CD4-positive, alpha-beta T cell treated with Interleukin-17A for 1 hour (primary cell): ENCODE results near the gene MRPS12.
"Not testable (repeated sequence)": the region's sequence is repeated elsewhere in the genome, so short reads cannot be mapped to it uniquely, and the experiment has no call there.

ENCODE experiments used
- DNase-seq: peaks from one replicate; pipeline ENCODE4 v3.0.0-alpha.2; 2020

Gene MRPS12

GRCh38 chr19:38942471-38943181 is 11.9 kb downstream of the MRPS12 start:
- no peak for DNase-seq

DNA sequence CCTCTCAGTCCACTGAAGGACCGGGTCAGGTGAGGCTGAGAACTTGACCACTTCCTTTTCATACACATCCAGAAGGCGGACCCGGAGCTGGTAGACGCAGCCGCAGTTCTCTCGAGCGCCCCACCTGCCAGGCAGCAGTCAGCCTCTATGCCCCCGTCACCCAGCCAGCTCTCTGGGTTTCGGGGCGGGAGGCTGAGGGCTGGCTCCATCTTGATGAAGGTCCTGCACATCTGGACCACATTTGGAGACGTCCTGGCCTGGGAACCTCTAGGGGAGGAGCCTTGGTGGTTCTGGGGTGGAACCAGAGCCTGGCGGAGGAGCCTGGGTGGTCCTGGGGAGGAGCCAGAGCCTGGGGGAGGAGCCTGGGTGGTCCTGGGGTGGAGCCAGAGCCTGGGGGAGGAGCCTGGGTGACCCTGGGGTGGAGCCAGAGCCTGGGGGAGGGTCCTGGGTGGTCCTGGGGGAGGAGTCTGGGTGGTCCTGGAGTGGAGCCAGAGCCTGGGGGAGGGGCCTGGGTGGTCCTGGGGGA is 14.3 kb downstream of the MRPS12 start:
- no peak for DNase-seq

- DNase-seq: no peak
Observed at GRCh38 chr19:38945562-38946228, 15.0 kb downstream of the MRPS12 start.

DNA sequence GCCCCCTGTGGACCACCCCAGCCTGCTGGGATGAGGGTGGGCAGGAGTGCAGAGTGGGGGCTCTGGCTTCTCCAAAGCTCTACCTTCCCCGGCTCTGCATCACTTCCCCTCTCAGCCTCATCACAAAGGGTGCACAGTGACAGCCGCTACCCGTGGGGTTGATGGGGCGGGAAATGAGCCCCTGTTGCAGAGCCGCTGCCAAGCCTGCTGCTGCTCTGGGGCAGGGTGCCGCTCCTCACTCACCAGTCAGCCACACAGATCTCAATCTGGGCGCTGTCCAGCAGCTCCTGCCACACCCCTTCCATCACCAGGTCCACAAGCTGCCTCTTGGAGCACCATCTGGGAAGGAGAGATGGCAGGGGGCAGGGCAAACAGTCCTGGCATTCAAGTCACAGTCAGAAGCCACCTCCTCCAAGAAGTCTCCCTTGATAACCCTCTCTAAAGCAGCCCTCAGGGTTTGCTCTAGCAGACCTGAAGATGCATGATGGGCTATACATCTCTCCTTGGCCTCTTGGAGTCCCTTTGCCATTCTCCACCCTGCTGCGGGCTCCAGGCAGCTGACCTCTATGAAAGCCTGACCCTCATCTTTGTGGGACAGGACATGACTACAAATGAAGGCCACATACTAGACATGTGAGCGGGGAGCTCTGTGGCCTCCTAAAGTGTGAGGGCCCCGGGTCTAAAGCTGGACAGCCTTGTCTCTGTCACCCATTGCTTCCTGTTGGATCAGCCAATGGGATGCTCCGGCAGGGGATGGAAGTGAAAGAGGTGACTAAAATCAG is 15.7 kb downstream of the MRPS12 start:
- no peak for DNase-seq

- peak; percentile 87 for DNase-seq
Observed at GRCh38 chr19:38949580-38950367, 19.0 kb downstream of the MRPS12 start.

DNA sequence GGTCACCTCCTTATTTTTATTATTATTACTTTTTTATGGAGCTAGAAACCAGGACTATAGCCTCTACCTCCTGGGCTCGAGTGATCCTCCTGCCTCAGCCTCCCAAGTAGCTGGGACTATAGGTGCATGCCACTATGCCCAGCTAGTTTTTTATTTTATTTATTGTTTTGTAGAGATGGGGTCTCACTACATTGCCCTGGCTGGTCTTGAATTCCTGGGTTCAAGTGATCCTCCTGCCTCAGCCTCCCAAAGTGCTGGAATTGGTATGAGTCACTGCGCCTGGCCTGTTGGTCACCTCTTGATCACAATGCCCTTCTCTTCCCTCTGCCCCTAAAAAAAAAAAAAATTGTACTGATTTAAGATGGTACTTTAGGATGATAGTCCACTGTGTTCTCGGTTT is 20.4 kb downstream of the MRPS12 start:
- no peak for DNase-seq

GRCh38 chr19:38952395-38953165 is 21.8 kb downstream of the MRPS12 start:
- DNase-seq: peak; percentile 64

DNA sequence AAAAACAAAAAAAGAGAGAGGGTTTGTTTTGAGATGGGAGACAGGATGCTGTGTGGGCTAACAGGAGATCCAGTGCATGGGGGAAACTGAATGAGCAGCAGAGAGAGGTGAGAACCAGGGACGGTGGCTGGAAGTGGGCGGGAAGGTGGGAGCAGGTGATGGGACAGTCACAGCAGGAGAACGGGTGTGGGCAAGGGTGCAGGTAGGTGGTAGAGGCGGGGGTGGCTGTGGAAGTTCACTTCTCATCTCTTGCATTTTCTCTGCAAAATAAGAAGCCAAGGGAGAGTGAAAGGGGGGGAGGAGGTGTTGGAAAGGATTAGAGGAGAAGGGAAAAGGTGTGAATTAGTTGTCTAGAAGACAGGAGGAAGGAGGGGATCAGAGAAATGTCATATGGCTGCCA is 22.9 kb downstream of the MRPS12 start:
- no peak for DNase-seq

GRCh38 chr19:38956264-38956663 is 25.5 kb downstream of the MRPS12 start:
- DNase-seq: no peak

GRCh38 chr19:38958301-38958700 is 27.6 kb downstream of the MRPS12 start:
- DNase-seq: no peak

- DNase-seq: no peak
Observed at GRCh38 chr19:38959618-38960017, 28.9 kb downstream of the MRPS12 start.

- DNase-seq: no peak
Observed at GRCh38 chr19:38964738-38965137, 34.0 kb downstream of the MRPS12 start.

DNA sequence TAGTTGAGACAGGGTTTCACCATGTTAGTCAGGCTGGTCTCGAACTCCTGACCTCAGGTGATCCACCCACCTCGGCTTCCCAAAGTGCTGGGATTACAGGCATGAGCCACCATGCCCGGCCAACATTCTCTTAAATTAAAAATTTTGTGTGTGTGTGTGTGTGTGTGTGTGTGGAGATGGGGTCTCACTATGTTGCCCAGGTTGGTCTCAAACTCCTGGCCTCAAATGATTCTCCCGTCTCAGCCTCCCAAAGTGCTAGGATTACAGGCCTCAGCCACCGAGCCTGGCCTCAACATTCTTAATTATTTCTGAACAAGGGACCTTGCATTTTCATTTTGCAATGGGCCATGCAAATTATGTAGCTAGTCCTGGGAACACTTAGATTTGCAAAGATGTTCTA is 35.4 kb downstream of the MRPS12 start:
- not testable (repeated sequence) for DNase-seq

DNA sequence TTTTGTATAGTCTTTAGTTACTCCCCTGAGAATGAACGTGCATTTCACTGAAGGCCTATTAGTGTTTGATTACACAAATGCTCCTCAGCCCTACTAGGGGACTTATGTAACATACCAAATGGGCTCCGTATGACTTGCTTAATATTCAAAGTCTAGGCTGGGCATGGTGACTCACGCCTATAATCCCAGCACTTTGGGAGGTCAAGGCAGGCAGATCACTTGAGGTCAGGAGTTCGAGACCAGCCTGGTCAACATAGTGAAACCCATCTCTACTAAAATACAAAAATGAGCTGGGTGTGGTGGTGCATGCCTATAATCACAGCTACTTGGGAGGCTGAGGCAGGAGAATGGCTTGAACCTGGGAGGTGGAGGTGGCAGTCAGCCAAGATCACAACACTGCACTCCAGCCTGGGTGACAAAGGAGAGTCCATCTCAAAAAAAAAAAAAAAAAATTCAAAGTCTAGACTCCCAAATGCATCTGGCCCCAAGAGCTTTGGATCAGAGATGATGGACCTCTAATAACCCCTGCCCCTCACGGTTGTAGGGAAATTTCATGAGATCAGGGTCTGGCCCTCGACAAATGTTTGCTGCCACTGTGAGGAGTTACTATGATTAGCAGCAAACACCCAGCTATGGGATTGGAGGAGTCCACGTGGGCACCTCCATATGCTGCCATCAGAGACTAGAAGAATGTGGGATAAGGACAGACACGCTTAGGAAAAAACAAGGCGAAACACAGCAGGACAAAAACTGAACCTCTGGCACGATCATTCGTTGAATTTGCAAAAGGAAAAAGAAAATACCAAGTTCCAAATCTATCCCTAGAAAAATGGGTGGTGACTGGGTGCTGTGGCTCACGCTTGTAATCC is 40.2 kb downstream of the MRPS12 start:
- no peak for DNase-seq

- DNase-seq: no peak
Observed at GRCh38 chr19:38971672-38972071, 40.9 kb downstream of the MRPS12 start.

DNA sequence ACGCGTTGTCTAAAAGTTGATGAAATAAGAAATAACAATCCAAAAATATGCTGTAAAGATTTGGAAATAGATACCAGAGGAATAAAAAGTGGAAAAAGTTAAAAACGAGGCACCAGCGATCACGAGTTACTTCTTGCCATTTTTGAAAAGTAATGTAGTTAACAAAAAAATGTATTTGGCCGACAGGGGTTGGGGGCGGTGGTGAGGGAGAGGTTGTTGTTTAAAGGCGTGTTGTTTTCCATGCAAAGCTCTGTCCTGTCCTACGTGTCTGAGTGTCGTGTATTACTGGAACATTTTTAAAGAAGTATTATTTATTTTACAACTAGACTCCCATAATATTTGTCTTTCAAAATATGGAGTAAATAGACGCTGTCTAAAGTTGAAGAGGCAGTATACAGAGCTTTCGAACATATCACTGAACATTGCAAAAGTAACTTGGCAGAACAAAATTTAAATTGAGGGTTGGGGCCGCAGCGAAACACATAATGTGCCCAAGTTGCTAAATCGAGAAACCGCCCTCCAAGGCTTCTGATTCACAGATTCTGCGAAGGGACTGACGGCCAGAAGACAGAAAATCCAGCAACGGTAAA is 44.0 kb downstream of the MRPS12 start:
- no peak for DNase-seq

- no peak for DNase-seq
Observed at GRCh38 chr19:38975214-38975860, 44.6 kb downstream of the MRPS12 start, which contains the start of gene FBXO17. TSS of gene FBXO17 (minus strand) at chr19:38975742. CDS start at chr19:38950319, 25,423 bp downstream.

DNA sequence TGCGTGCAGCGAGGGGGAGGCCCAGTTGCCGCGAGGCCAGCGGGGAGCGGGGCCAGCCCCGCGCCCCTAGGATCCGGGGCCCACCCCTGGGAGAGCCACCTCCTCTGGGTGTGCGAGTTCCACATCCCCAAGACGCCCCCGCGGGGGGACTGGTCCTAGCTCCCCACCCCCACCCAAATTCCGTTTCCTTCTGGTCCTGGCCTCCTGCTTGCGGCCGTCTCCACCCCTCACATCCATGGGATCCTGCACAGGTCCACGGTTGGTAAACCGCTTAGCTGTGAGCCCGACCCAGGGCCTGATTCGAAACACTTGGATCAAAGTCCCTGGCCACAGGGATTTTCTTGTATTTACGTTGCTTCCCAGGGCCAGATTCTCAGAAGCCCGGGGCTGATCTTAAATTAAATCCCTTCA is 45.1 kb downstream of the MRPS12 start:
- DNase-seq: no peak

GRCh38 chr19:38977445-38978325 is 46.9 kb downstream of the MRPS12 start:
- DNase-seq: no peak
